Kidney epithelial cell (primary cell): ENCODE data around the gene NPTXR. TPM values are rescaled to one million over a fixed set of nuclear protein-coding genes. Genes with fewer than 3 reads are reported as not detected.

Experiments
- DNase-seq: peaks from one replicate; pipeline ENCODE4 v3.0.0-alpha.2; 2010; ENCODE audit warnings: low read depth
- H3K27me3 ChIP-seq: 2 replicates; pipeline ENCODE4 v1.6.0; 2011; ENCODE audit warnings: low read length; ENCODE audit not compliant: control insufficient read depth, insufficient read depth
- H3K36me3 ChIP-seq: 2 replicates; pipeline ENCODE4 v1.5.1; 2011; ENCODE audit warnings: low read length; ENCODE audit not compliant: control insufficient read depth, insufficient read depth
- H3K4me3 ChIP-seq: 2 replicates; pipeline ENCODE4 v1.5.1; 2011; ENCODE audit warnings: low read depth, mild to moderate bottlenecking, control low read depth, low read length
- CTCF ChIP-seq: IDR thresholded peaks from 2 replicates; pipeline ENCODE4 v1.5.1; 2011; ENCODE audit warnings: mild to moderate bottlenecking, moderate library complexity, low read length, control low read depth, inconsistent platforms; ENCODE audit not compliant: insufficient read depth, poor library complexity, severe bottlenecking
- total RNA-seq: library from RNA; depleted of rRNA; stranded (reverse); fragments of >200 nt; gene quantifications from 2 replicates; pipeline ENCODE4 v1.2.3, GENCODE V29; 2015

NPTXR gene
- total RNA-seq, 1 donor from 2014 or later, result 2.4 TPM

GRCh38 chr22:38874529-38875222 lies 30.8 kb upstream of the NPTXR start:
- no peak for DNase-seq
- Histone ChIP-seq H3K4me3 (no peak overlapping the region), H3K36me3 (peaks cover under 1% of the 10 kb centered on the region), H3K27me3 (peaks cover 5% of the 10 kb centered on the region)
- TF ChIP-seq CTCF, result no peak

GRCh38 chr22:38873469-38874411 lies 29.9 kb upstream of the NPTXR start:
- TF ChIP-seq CTCF, result no peak
- DNase-seq, result no peak
- H3K4me3 ChIP-seq, result no peak overlapping the region
- H3K27me3 ChIP-seq, result peaks cover 5% of the 10 kb centered on the region
- H3K36me3 ChIP-seq, result peaks cover 2% of the 10 kb centered on the region

GRCh38 chr22:38872831-38873248 lies 29.0 kb upstream of the NPTXR start:
- no peak for DNase-seq
- peaks cover 2% of the 10 kb centered on the region for H3K36me3 ChIP-seq
- TF ChIP-seq CTCF, result no peak
- H3K4me3 ChIP-seq, result peak overlapping the region; percentile 50
- H3K27me3 ChIP-seq, result no peaks in the 10 kb centered on the region

- DNase-seq, result no peak
- Histone ChIP-seq H3K27me3 (no peaks in the 10 kb centered on the region), H3K4me3 (peak within 1 kb of the TSS; percentile 76), H3K36me3 (peaks cover 2% of the 10 kb centered on the region)
- TF ChIP-seq CTCF, result no peak
Observed at GRCh38 chr22:38872172-38872830, 28.5 kb upstream of the NPTXR start, which contains the start of gene CBX6. CBX6 (minus strand) TSS chr22:38872216; CDS start chr22:38872190, 26 bp downstream.

- Histone ChIP-seq H3K27me3 (no peaks in the 10 kb centered on the region), H3K36me3 (peaks cover 2% of the 10 kb centered on the region), H3K4me3 (peak overlapping the region; percentile 76)
- no peak for DNase-seq
- TF ChIP-seq CTCF, result no peak
Observed at GRCh38 chr22:38871360-38872171, 27.7 kb upstream of the NPTXR start.
